SK-N-SH (cell line): ENCODE measurements around the gene ITPA. TPM values are rescaled to one million over a fixed set of nuclear protein-coding genes. Genes with fewer than 3 reads are reported as not detected.
"Not testable (repeated sequence)": the region's sequence is repeated elsewhere in the genome, so short reads cannot be mapped to it uniquely, and the experiment has no call there.

Source experiments
- CTCF ChIA-PET: fragments of 300-600, 350-600 bp; formaldehyde crosslinking; extraction: SDS; loops from one replicate; lab custom pipeline; 2021; lab: Yijun Ruan, JAX
- POLR2A ChIA-PET: fragments of 350-600 bp; sonication (Branson Sonifier 250); formaldehyde crosslinking; extraction: SDS; loops from one replicate; lab custom pipeline; 2020; ENCODE audit warnings: antibody characterized with exemption, inconsistent platforms; lab: Yijun Ruan, JAX
- DNase-seq: peaks from one replicate; pipeline ENCODE4 v3.0.0; 2012
- H2AFZ ChIP-seq: fragments of 200-600 bp; sonication (generic); 2 replicates; pipeline ENCODE4 v1.8.1; 2016; ENCODE audit warnings: antibody characterized with exemption, mild to moderate bottlenecking, low read depth
- H3F3A ChIP-seq: fragments of 200-600 bp; sonication (generic); replicated peaks from 2 replicates; pipeline ENCODE3; 2016; ENCODE audit warnings: antibody characterized with exemption, mild to moderate bottlenecking; ENCODE audit not compliant: insufficient read depth
- H3K27ac ChIP-seq, 2 experiments: fragments of 200-500 bp in 1 of 2; fragments of 200-600 bp in 1 of 2; sonication (Bioruptor generic) in 1 of 2; sonication (generic), shearing (Covaris generic) in 1 of 2; 2 replicates each; pipeline versions ENCODE4 v1.5.1 to v1.6.1; 2014 to 2016; ENCODE audit warnings: low read depth in 2 of 2, inconsistent platforms in 1 of 2, low read length in 1 of 2, mild to moderate bottlenecking in 1 of 2, mixed read lengths in 1 of 2
- H3K27me3 ChIP-seq: fragments of 200-600 bp; sonication (generic), shearing (Covaris generic); 2 replicates; pipeline ENCODE4 v1.6.1; 2016; ENCODE audit warnings: mixed run types; ENCODE audit not compliant: insufficient read depth
- H3K36me3 ChIP-seq, 2 experiments: fragments of 200-500 bp in 1 of 2; fragments of 200-600 bp in 1 of 2; sonication (Bioruptor generic) in 1 of 2; sonication (generic) in 1 of 2; replicated peaks in 1 of 2; 2 replicates each; pipeline versions ENCODE3 to v1.5.1; 2014 to 2016; ENCODE audit warnings: low read length in 1 of 2, mild to moderate bottlenecking in 1 of 2; ENCODE audit not compliant: insufficient read depth in 2 of 2, control insufficient read depth in 1 of 2
- H3K4me1 ChIP-seq, 2 experiments: fragments of 200-500 bp in 1 of 2; fragments of 200-600 bp in 1 of 2; sonication (Bioruptor generic) in 1 of 2; sonication (generic), shearing (Covaris generic) in 1 of 2; 2 replicates each; pipeline versions ENCODE4 v1.5.1 to v1.6.1; 2014 to 2016; ENCODE audit warnings: low read depth in 1 of 2, low read length in 1 of 2, mixed run types in 1 of 2; ENCODE audit not compliant: insufficient read depth in 2 of 2, control insufficient read depth in 1 of 2
- H3K4me2 ChIP-seq: fragments of 200-600 bp; sonication (generic), shearing (Covaris generic); 2 replicates; pipeline ENCODE4 v1.6.1; 2017; ENCODE audit warnings: mixed run types
- H3K4me3 ChIP-seq, 2 experiments: fragments of 200-500 bp in 1 of 2; fragments of 200-600 bp in 1 of 2; sonication (Bioruptor generic) in 1 of 2; sonication (generic), shearing (Covaris generic) in 1 of 2; 2 replicates each; pipeline versions ENCODE4 v1.5.1 to v1.8.1; 2014 to 2016; ENCODE audit warnings: low read depth in 2 of 2, inconsistent platforms in 1 of 2, low read length in 1 of 2, mild to moderate bottlenecking in 1 of 2, mixed read lengths in 1 of 2, moderate library complexity in 1 of 2
- H3K79me2 ChIP-seq: fragments of 200-600 bp; sonication (generic); 2 replicates; pipeline ENCODE4 v1.8.1; 2017; ENCODE audit warnings: mild to moderate bottlenecking; ENCODE audit not compliant: insufficient read depth
- H3K9ac ChIP-seq: fragments of 200-600 bp; sonication (generic); 2 replicates; pipeline ENCODE4 v1.6.1; 2017; ENCODE audit warnings: mixed run types
- H3K9me2 ChIP-seq: fragments of 200-600 bp; sonication (generic); 2 replicates; pipeline ENCODE4 v1.6.1; 2017; ENCODE audit warnings: mixed run types
- H3K9me3 ChIP-seq: fragments of 200-600 bp; sonication (generic); 2 replicates; pipeline ENCODE4 v1.6.1; 2017; ENCODE audit warnings: mixed run types, mild to moderate bottlenecking, moderate library complexity
- H4K20me1 ChIP-seq: fragments of 200-600 bp; sonication (generic); 2 replicates; pipeline ENCODE4 v1.6.1; 2017; ENCODE audit warnings: mild to moderate bottlenecking, mixed run types; ENCODE audit not compliant: insufficient read depth
- CHD2 ChIP-seq: fragments of 150-350 bp; IDR thresholded peaks from 2 replicates; pipeline ENCODE4 v1.6.1; 2018; ENCODE audit warnings: low read length; ENCODE audit not compliant: partially characterized antibody
- FOSL2 ChIP-seq: IDR thresholded peaks from 2 replicates; pipeline ENCODE4 v1.4.0; 2012; ENCODE audit warnings: low read depth, mild to moderate bottlenecking, moderate library complexity, borderline replicate concordance
- FOXJ3 ChIP-seq: sonication (generic); formaldehyde crosslinking; IDR thresholded peaks from 2 replicates; pipeline ENCODE4 v1.5.1; 2020; ENCODE audit warnings: mild to moderate bottlenecking, missing genetic modification reagents
- GABPA ChIP-seq: IDR thresholded peaks from 2 replicates; pipeline ENCODE4 v1.4.0; 2012; ENCODE audit warnings: low read depth, mild to moderate bottlenecking
- JUND ChIP-seq: IDR thresholded peaks from 2 replicates; pipeline ENCODE4 v1.4.0; 2012
- MEF2A ChIP-seq: IDR thresholded peaks from 2 replicates; pipeline ENCODE4 v1.4.0; 2012; ENCODE audit warnings: low read depth, borderline replicate concordance
- MXI1 ChIP-seq: IDR thresholded peaks from 2 replicates; pipeline ENCODE4 v1.6.1; 2012; ENCODE audit warnings: mild to moderate bottlenecking, low read depth, low read length, improper control_type of control experiment
- RCOR1 ChIP-seq: fragments of 150-350 bp; IDR thresholded peaks from 2 replicates; pipeline ENCODE4 v1.6.1; 2017; ENCODE audit warnings: antibody characterized with exemption, low read length
- RXRA ChIP-seq: IDR thresholded peaks from 2 replicates; pipeline ENCODE4 v1.4.0; 2012; ENCODE audit warnings: low read depth, mild to moderate bottlenecking, borderline replicate concordance
- SIN3A ChIP-seq: IDR thresholded peaks from 2 replicates; pipeline ENCODE4 v1.6.1; 2012; ENCODE audit warnings: low read depth, mild to moderate bottlenecking, low read length, moderate library complexity, borderline replicate concordance
- TAF1 ChIP-seq: IDR thresholded peaks from 2 replicates; pipeline ENCODE4 v1.6.1; 2012; ENCODE audit warnings: low read depth, mild to moderate bottlenecking, low read length, moderate library complexity, borderline replicate concordance
- TEAD4 ChIP-seq: IDR thresholded peaks from 2 replicates; pipeline ENCODE4 v1.4.0; 2012; ENCODE audit warnings: mild to moderate bottlenecking, borderline replicate concordance; ENCODE audit not compliant: insufficient read depth
- YY1 ChIP-seq: IDR thresholded peaks from 2 replicates; pipeline ENCODE4 v1.4.0; 2012; ENCODE audit warnings: low read depth, mild to moderate bottlenecking
- WGBS: methylation state at CpG from one replicate; pipeline ENCODE4 v1.1.6; 2017; ENCODE audit warnings: low lambda C conversion rate; 5-methylcytosine and 5-hydroxymethylcytosine counted together
- polyA plus RNA-seq, 3 experiments: library from polyadenylated mRNA; depleted of rRNA; stranded (reverse); fragments of >200 nt; gene quantifications; 2 replicates each; pipeline ENCODE4 v1.2.3, GENCODE V29; 2012
- TF ChIP-seq, protein P1 (sequence below): fragments of 150-350 bp; IDR thresholded peaks from 2 replicates; pipeline ENCODE4 v1.6.1; 2017; ENCODE audit warnings: antibody characterized with exemption, low read length, low read depth, borderline replicate concordance

The ITPA gene
- polyA plus RNA-seq, 1 of the 3 experiments (the other 2 are of a cell fraction) = 66.7 TPM

DNA sequence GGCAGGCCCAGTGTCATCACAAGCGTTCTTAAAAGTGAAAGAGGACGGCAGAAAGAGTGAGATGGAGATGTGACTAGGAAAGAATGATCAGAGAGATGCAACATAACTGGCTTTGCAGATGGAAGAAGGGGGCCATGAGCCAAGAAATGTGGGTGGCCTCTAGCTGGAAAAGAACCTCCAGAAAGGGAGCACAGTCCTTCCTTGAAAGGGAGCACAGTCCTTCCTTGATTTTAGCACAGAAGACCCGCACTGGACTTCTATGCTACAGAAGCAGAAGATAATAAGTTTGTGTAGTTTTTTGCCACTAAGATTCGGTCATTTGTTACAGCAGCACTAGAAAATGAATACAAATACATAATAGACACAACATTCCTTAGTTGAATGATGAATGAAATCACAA is 29.0 kb upstream of the ITPA start:
- whole genome bisulfite sequencing = 81% methylated on average over 4 of the region's 4 CpGs
- no peak overlapping the region for H3K27ac ChIP-seq
- H3K79me2 ChIP-seq = no peaks in the 10 kb centered on the region
- no peaks in the 10 kb centered on the region for H3K27me3 ChIP-seq
- peaks cover 12% of the 10 kb centered on the region for H3F3A ChIP-seq
- no peak overlapping the region for H3K4me3 ChIP-seq
- no peaks in the 10 kb centered on the region for H4K20me1 ChIP-seq
- DNase-seq = no peak
- no peak overlapping the region for H3K9ac ChIP-seq
- ChIA-PET POLR2A (no interaction called here), CTCF (no interaction called here)
- H3K4me1 ChIP-seq = no peaks in the 10 kb centered on the region
- TF ChIP-seq MEF2A (no peak), TAF1 (no peak), YY1 (no peak), SIN3A (no peak), TEAD4 (no peak), RXRA (no peak), JUND (no peak), GABPA (no peak), CHD2 (no peak), FOSL2 (no peak)
- TF ChIP-seq, protein P1, sequence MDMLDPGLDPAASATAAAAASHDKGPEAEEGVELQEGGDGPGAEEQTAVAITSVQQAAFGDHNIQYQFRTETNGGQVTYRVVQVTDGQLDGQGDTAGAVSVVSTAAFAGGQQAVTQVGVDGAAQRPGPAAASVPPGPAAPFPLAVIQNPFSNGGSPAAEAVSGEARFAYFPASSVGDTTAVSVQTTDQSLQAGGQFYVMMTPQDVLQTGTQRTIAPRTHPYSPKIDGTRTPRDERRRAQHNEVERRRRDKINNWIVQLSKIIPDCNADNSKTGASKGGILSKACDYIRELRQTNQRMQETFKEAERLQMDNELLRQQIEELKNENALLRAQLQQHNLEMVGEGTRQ = no peak
- H3K9me3 ChIP-seq = no peaks in the 10 kb centered on the region
- no peaks in the 10 kb centered on the region for H3K9me2 ChIP-seq
- H3K4me2 ChIP-seq = no peak overlapping the region
- H2AFZ ChIP-seq = no peak overlapping the region
- no peaks in the 10 kb centered on the region for H3K36me3 ChIP-seq

GRCh38 chr20:3181270-3181669 is 28.0 kb upstream of the ITPA start:
- H3F3A ChIP-seq = peaks cover 12% of the 10 kb centered on the region
- WGBS = 76% methylated on average over 5 of the region's 5 CpGs
- no peak for TF ChIP-seq RCOR1
- no peak for TF ChIP-seq MEF2A
- TF ChIP-seq FOSL2 = no peak
- no peak for TF ChIP-seq MXI1
- TF ChIP-seq FOXJ3 = no peak
- no peak for TF ChIP-seq CHD2
- TF ChIP-seq, all 33 proteins: peak for 0
- no peak for DNase-seq
- Histone ChIP-seq H2AFZ (no peak overlapping the region), H3K4me1 (no peaks in the 10 kb centered on the region), H3K9me2 (no peaks in the 10 kb centered on the region), H3K79me2 (no peaks in the 10 kb centered on the region), H3K27me3 (no peaks in the 10 kb centered on the region), H3K36me3 (no peaks in the 10 kb centered on the region), H3K4me2 (no peak overlapping the region), H3K27ac (no peak overlapping the region), H3K4me3 (no peak overlapping the region), H4K20me1 (no peaks in the 10 kb centered on the region), H3K9ac (no peak overlapping the region), H3K9me3 (no peaks in the 10 kb centered on the region)
- CTCF ChIA-PET = no interaction called here
- POLR2A ChIA-PET = interaction anchor here (0.7 kb wide), 1 partner anchor 12 kb away, joined by 3 read pairs; no protein-coding TSS in a partner anchor

GRCh38 chr20:3182429-3182828 is 26.9 kb upstream of the ITPA start:
- H3K27ac ChIP-seq, H3K79me2 ChIP-seq, H3K9me2 ChIP-seq, H4K20me1 ChIP-seq, H3K4me1 ChIP-seq, H3K9me3 ChIP-seq, DNase-seq, POLR2A ChIA-PET, H3K4me2 ChIP-seq, H2AFZ ChIP-seq, CTCF ChIA-PET, H3K27me3 ChIP-seq, H3K36me3 ChIP-seq, H3K4me3 ChIP-seq, H3K9ac ChIP-seq: not testable (repeated sequence)
- over 99% methylated on average over 5 of the region's 5 CpGs for WGBS
- H3F3A ChIP-seq = peaks cover 12% of the 10 kb centered on the region
